ENCODE results near the gene PLEKHM3. TPM values are rescaled to one million over a fixed set of nuclear protein-coding genes. Genes with fewer than 3 reads are reported as not detected.

PLEKHM3 gene
- total RNA-seq, 2 donors from 2014 or later = 20.5 to 21.8 TPM

GRCh38 chr2:208066016-208066415 lies 40.7 kb upstream of the PLEKHM3 start:
- H3K4me1 ChIP-seq (ENCODE audit: control insufficient read depth in 1 of 2, low read depth in 2 of 2) = no peaks in the 10 kb centered on the region
- H3K4me3 ChIP-seq = no peak overlapping the region
- H3K9me3 ChIP-seq = no peaks in the 10 kb centered on the region
- TF ChIP-seq CTCF (IDR thresholded peaks at IDR 0.05) = no peak
- DNase-seq (ENCODE audit: low spot score) (no peak), ATAC-seq (ENCODE audit: insufficient number of reproducible peaks, low FRiP score, low read depth) (no peak)
- H3K27me3 ChIP-seq (replicated peaks; ENCODE audit: insufficient read depth) = no peaks in the 10 kb centered on the region
- H3K27ac ChIP-seq = no peak overlapping the region
- no peaks in the 10 kb centered on the region for H3K36me3 ChIP-seq

- Histone ChIP-seq H3K36me3 (no peaks in the 10 kb centered on the region), H3K9me3 (no peaks in the 10 kb centered on the region), H3K4me3 (no peak overlapping the region), H3K27me3 (replicated peaks; ENCODE audit: insufficient read depth) (no peaks in the 10 kb centered on the region), H3K27ac (no peak overlapping the region), H3K4me1 (ENCODE audit: control insufficient read depth in 1 of 2, low read depth in 2 of 2) (no peaks in the 10 kb centered on the region)
- TF ChIP-seq CTCF (IDR thresholded peaks at IDR 0.05) = no peak
- DNase-seq (ENCODE audit: low spot score) = no peak
- no peak for ATAC-seq (ENCODE audit: insufficient number of reproducible peaks, low FRiP score, low read depth)
These were observed 40.1 kb upstream of the PLEKHM3 start for GRCh38 chr2:208065476-208065875.

- ATAC-seq (ENCODE audit: insufficient number of reproducible peaks, low FRiP score, low read depth) = no peak
- no peak overlapping the region for H3K27ac ChIP-seq
- H3K9me3 ChIP-seq = no peaks in the 10 kb centered on the region
- H3K27me3 ChIP-seq (replicated peaks; ENCODE audit: insufficient read depth) = no peaks in the 10 kb centered on the region
- DNase-seq (ENCODE audit: low spot score) = no peak
- TF ChIP-seq CTCF (IDR thresholded peaks at IDR 0.05) = no peak
- no peak overlapping the region for H3K4me3 ChIP-seq
- no peaks in the 10 kb centered on the region for H3K36me3 ChIP-seq
- no peaks in the 10 kb centered on the region for H3K4me1 ChIP-seq (ENCODE audit: control insufficient read depth in 1 of 2, low read depth in 2 of 2)
These were observed 39.1 kb upstream of the PLEKHM3 start for GRCh38 chr2:208064220-208064961.

- DNase-seq (ENCODE audit: low spot score) (no peak), ATAC-seq (ENCODE audit: insufficient number of reproducible peaks, low FRiP score, low read depth) (no peak)
- Histone ChIP-seq H3K36me3 (no peaks in the 10 kb centered on the region), H3K4me3 (no peak overlapping the region), H3K27me3 (replicated peaks; ENCODE audit: insufficient read depth) (no peaks in the 10 kb centered on the region), H3K4me1 (ENCODE audit: control insufficient read depth in 1 of 2, low read depth in 2 of 2) (no peaks in the 10 kb centered on the region), H3K27ac (no peak overlapping the region), H3K9me3 (no peaks in the 10 kb centered on the region)
- TF ChIP-seq CTCF (IDR thresholded peaks at IDR 0.05) = no peak
These were observed 37.6 kb upstream of the PLEKHM3 start for GRCh38 chr2:208062961-208063360.

- Histone ChIP-seq H3K27ac (no peak overlapping the region), H3K9me3 (no peaks in the 10 kb centered on the region), H3K4me3 (no peak overlapping the region), H3K4me1 (ENCODE audit: control insufficient read depth in 1 of 2, low read depth in 2 of 2) (no peaks in the 10 kb centered on the region), H3K27me3 (replicated peaks; ENCODE audit: insufficient read depth) (no peaks in the 10 kb centered on the region), H3K36me3 (no peaks in the 10 kb centered on the region)
- TF ChIP-seq CTCF (IDR thresholded peaks at IDR 0.05) = no peak
- ATAC-seq (ENCODE audit: insufficient number of reproducible peaks, low FRiP score, low read depth) (no peak), DNase-seq (ENCODE audit: low spot score) (no peak)
These were observed 36.8 kb upstream of the PLEKHM3 start for GRCh38 chr2:208062113-208062512.
